GM19238 (cell line): ENCODE data around the gene IL1R2.
"Not testable (repeated sequence)": the region's sequence is repeated elsewhere in the genome, so short reads cannot be mapped to it uniquely, and the experiment has no call there.

Source experiments
- DNase-seq: peaks from one replicate; pipeline ENCODE4 v3.0.0; 2011; ENCODE audit warnings: low spot score; ENCODE audit not compliant: insufficient read length

Gene IL1R2

GRCh38 chr2:101998896-101999789 lies 7.4 kb downstream of the IL1R2 start:
- no peak for DNase-seq

GRCh38 chr2:102000012-102000411 lies 8.3 kb downstream of the IL1R2 start:
- DNase-seq = no peak

GRCh38 chr2:102000813-102001766 lies 9.3 kb downstream of the IL1R2 start:
- DNase-seq = no peak

- no peak for DNase-seq
Observed at GRCh38 chr2:102001767-102002142, 10.0 kb downstream of the IL1R2 start.

- DNase-seq = no peak
Observed at GRCh38 chr2:102002228-102002627, 10.5 kb downstream of the IL1R2 start.

GRCh38 chr2:102002909-102003308 lies 11.1 kb downstream of the IL1R2 start:
- DNase-seq = not testable (repeated sequence)

GRCh38 chr2:102003696-102004095 lies 11.9 kb downstream of the IL1R2 start:
- no peak for DNase-seq

- no peak for DNase-seq
Observed at GRCh38 chr2:102004581-102004980, 12.8 kb downstream of the IL1R2 start.

- DNase-seq = no peak
Observed at GRCh38 chr2:102005449-102005848, 13.7 kb downstream of the IL1R2 start.

- peak; percentile 19 for DNase-seq
Observed at GRCh38 chr2:102005989-102006885, 14.5 kb downstream of the IL1R2 start.

GRCh38 chr2:102006886-102007278 lies 15.1 kb downstream of the IL1R2 start:
- no peak for DNase-seq

- no peak for DNase-seq
Observed at GRCh38 chr2:102008490-102008889, 16.7 kb downstream of the IL1R2 start.

- no peak for DNase-seq
Observed at GRCh38 chr2:102009557-102009956, 17.8 kb downstream of the IL1R2 start.

GRCh38 chr2:102010902-102011301 lies 19.1 kb downstream of the IL1R2 start:
- no peak for DNase-seq

- DNase-seq = no peak
Observed at GRCh38 chr2:102012061-102012614, 20.4 kb downstream of the IL1R2 start.

GRCh38 chr2:102013206-102014040 lies 21.7 kb downstream of the IL1R2 start:
- DNase-seq = no peak

GRCh38 chr2:102014041-102014345 lies 22.2 kb downstream of the IL1R2 start:
- DNase-seq = no peak

GRCh38 chr2:102015399-102015798 lies 23.6 kb downstream of the IL1R2 start:
- DNase-seq = no peak

- DNase-seq = no peak
Observed at GRCh38 chr2:102016399-102016955, 24.7 kb downstream of the IL1R2 start.
